SW480 (cell line): ENCODE data around the gene TTC22.

Experiments used
- DNase-seq: peaks from one replicate; pipeline ENCODE4 v3.0.0-alpha.2; 2016; ENCODE audit warnings: low spot score

TTC22 gene

DNA sequence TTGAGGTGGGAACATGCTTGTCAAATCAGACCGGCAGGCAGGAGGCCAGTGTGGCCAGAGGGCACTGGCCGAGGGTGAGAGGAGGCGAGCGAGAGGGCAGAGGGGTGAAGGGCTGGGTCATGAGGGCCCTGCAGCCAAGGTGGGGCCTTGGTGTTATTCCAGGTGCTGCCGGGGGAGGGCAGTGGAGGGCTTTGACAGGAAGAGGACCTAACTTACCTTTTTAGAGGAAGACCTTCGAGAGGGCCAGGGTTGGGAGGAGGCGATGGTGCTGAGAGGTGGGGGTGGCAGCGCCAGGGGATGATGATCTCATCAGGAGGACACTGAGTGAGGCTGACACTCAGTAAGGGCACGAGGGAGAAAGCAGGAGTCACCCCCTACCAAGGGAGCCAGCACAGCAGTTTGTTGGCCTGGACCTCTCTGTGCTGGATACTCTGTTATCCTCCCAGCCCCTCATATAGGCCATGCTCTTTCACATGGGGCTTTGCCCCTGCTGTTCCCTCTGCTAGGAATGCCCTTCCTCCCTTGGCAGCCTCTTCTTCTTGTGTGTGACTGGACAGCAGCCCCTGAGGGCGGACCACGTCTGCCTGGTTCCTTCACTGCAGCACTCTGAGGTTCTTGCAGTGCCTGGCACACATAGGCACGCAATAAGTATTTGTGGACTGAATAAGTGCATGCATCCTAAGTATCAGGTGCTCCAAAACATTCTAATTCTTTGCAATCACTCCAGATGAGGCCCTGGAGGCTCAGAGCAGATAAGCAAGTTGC is 7.5 kb upstream of the TTC22 start:
- no peak for DNase-seq

- no peak for DNase-seq
Measured at GRCh38 chr1:54807756-54808155, 6.6 kb upstream of the TTC22 start.

DNA sequence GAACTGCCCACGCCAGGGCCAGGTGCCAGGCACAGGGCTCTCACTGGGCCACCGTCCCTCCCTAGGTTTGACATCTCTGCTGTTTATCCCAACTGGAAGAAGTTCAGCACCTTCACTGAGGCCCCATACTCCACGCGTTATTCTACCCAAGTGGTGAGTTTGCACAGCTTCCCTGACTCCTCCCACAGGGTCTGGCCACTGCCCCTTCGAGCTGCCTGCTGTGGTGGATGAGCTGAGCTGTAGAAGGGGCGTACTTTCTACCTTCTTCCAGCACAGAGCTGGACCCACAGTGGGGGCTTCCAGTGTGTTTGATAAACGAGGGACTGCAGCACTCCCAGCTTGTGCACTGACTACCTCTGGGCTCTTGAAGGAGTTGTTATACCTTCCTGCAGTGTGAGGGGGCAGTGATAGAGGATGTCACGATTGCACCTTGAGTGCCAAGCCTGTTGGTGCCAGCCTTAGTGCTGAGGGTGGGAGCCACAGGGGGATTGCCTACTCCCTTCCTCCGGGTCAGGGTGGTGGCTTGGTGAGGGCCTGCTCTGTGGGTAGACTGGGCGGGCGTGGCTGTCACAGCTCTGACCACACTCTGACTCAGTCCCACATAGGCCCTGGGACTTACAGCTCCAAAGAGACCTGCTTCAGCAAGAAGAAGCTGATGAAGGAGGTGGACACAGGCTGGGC is 5.9 kb upstream of the TTC22 start:
- DNase-seq = peak; percentile 64

- DNase-seq = no peak
Measured at GRCh38 chr1:54805981-54806381, 4.9 kb upstream of the TTC22 start.

DNA sequence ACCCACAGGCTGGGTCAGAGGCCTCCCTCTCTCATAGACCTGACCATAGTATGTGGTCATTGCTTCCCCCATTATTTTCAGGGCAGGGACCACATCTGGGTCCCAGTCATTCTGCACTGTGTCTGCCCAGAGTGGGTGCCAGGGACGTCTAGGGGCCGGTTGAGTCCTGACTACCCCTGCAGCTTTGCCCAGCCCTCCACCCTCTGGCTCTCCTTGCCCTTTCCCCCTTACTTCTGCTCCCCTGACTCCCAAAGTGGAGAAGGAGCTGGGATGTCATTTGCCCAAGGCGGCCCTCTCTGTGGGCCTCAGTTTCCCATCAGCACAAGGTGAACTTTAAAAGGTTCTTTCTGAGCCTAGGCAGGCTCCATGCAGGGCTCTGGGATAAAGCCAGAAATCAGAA is 4.3 kb upstream of the TTC22 start:
- no peak for DNase-seq

GRCh38 chr1:54804471-54805132 is 3.5 kb upstream of the TTC22 start:
- no peak for DNase-seq

DNA sequence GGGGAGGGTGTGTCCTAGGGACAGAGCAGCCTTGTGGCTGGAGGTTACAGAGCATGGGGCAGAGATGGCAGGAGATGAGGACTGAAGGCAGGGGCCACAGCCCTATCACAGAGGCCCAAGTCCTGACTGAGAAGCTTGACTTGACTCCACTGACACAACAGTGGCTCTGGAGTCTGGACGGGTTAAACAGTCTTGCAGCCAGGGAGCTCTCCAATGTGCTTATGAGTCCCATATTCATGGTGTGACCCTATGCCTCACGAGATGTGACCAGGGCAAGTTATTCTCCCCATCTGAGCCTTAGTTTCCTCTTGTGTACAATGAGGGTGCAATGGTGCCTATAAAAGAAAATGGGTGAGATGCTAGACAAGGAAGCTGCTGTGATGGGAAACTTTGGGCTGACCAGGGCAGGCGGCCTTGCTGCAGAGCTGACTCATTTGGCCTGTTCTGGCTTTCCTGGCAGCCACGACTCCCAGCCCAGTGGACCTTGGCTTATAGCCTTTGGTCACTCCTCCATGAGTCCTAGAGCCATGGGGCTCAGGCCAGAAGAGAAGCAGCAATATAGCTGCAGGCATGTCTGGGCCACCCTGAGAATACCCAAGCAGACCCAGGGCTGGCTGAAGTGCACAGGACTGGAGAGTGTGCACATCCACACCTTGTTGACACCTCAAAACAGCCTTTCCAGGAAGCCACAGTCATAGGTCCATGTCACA is 2.8 kb upstream of the TTC22 start:
- no peak for DNase-seq

DNA sequence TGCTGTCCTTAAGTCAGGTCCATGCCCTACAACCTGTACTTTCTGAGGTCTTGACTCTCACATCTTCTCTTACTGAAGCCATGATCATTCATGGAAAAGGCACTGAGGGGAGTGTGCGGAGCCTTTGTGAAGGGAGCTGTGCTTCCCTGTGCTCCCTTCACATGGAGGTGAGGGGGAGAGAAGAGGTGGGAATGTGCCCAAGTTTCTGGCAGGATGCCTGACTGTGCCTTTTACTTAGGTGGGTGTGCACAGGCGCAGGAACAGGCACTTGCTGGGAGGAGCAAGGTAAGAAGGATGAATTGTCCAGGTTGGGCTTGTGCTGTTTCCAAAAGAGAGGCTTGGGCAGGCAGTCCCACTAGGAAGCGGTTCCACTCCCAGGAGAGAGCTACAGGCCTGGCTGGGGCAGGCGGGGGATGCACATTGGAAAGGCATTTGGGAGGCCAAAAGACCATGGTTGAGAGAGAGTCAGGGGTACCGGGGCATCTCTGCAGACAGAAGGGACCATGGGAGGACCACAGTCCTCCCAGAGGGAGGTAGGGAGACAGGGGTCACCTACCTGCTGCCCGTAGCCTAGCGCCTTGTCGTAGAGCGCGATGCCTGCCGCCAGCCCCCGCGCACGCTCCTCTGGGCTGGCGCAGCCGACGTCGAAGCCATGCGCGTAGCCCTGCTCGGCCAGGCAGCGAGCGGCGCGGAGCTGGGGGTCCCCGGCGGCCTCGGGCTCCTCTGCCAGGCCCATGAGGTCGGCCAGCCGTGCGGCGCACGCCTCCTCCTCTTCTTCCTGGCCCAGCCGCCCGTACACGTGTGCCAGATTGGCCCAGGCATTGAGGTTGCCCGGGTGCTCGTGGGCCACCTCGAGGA is 853 bp downstream of the TTC22 start:
- no peak for DNase-seq

- DNase-seq = no peak
Measured at GRCh38 chr1:54798769-54799641, 2.1 kb downstream of the TTC22 start.

GRCh38 chr1:54798206-54798605 is 2.9 kb downstream of the TTC22 start:
- no peak for DNase-seq

DNA sequence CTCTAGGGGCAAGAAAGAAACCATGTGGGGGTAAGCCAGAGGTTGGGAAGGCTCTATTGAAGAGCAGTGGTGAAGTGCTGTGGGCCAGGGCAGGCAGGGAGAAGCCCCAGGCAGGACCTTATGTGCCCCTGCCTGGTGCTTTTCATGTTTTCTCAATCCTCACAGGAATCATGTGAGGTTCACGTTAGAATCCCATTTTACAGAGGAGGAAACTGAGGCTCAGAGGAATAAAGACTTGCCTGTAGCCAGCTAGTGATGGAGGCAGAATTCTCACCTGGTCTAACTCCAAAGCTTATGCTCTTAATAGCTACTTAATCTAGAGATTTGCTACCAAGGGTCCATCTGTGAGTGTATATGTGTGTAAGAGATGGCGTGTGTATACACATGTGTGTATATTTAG is 4.2 kb downstream of the TTC22 start:
- no peak for DNase-seq

DNA sequence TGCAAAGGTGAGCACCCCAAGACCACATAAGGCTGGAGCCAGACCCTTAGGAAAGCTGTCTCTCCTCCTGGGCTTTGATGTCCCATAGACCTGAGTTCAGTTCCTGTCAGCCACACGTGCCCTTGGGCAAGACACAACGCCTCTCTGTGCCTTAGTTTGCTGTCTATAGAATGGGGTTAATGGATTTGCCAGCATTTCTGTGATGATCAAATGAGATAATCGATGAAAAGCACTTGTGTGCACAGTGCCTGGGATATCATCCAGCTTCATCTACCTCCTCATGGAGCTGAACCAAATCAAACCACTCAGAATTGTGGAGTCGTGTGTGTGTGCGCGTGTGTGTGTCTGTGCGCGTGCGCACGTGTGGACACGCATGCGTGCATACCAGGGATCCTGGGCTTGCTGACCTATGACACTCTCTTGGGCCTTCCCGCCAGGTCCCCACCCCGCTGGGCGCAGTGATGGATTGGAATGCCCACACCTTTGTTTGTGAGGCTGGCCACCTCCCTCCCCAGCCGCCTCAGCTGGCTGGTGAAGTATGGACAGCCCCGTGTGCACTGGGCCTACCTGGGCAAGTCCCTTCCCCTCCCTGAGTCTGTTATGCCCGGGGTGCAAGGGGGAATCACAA is 5.2 kb downstream of the TTC22 start:
- DNase-seq = no peak

GRCh38 chr1:54795356-54795665 is 5.8 kb downstream of the TTC22 start:
- DNase-seq = no peak

DNA sequence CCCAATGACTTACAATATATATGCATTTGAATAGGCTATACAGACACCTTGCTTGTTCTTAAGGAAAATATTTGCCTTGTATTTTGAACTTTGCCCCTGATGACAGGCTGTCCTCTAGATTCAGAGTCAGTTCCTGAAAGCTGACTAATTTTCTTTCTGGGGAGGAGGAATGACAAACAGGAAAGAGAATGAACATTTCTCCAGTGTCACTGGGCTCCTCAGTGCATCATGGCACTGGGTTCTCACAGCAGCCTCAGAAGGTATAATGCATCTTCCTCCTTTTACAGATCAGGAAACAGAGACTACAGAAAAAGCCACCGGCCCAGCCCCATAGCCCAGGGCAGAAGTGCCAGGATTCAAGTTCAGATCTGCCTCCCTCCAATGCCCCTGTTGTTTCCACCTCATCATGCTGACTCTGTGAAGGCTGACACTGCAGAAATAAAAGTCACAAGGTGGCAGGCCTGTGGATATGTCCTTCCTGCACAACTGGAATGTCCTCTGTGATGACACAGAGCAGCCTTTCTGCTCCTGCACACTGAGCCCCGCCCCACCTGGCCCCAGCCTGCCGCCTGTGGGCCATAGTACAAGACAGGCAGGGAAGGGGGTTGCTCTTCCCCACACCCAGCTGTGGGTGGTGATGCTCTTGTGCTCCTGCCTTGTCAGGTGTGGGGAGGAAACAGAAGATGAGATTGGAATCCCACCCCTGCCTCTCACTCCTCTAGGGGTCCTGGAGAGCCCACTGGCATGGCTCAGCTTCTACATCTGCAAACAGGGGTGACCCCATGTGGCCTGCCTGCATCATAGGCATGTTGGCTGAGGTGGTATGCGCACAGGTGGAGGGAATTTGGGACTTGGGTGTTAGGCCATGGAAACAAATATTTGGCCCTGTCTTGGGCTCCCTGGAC is 6.4 kb downstream of the TTC22 start:
- peak; percentile 49 for DNase-seq

- no peak for DNase-seq
Measured at GRCh38 chr1:54792686-54793282, 8.3 kb downstream of the TTC22 start.

GRCh38 chr1:54791880-54792522 is 9.1 kb downstream of the TTC22 start:
- no peak for DNase-seq

DNA sequence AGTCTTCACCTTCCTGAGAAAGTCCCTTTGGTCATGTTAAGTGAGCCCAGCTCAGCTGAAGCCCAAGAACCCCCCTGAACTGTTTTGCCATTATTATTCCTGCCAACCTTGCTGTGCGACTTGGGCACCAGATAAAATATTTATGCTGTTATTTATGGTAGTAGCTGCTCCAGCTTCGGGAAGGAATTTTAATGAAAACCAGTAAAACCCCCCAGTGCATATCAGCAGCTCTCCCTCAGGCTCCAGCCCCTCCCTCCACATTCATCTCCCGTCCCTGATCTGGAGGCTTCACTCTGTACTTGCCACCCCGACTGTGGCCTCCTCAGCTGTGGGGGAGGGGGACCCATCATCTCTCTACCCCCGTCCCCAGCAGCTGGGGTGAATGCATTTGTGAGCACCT is 12.7 kb downstream of the TTC22 start:
- DNase-seq = no peak

DNA sequence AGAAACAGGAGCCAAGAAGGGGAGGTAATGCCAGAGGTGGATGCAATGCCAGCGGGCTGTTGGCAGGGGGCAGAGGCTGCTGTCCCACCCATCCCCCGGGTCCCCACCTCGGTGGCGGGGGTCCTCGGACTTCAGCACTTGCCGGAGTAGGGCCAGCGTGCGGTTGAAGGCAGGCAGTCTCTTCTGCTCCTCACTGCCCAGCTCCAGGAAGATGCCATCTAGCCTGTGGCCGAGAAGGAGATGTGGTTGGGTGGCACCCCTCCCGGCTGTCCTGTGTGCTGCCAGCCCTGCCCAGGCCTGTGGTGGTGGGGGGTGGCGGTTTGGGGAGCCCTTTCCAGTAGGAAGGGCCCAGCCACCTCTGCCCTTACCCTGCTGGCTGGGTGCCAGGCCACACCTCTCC is 13.5 kb downstream of the TTC22 start:
- no peak for DNase-seq
